Pancreas (tissue), 10 donors: ENCODE data around the gene LSM7. TPM values are rescaled to one million over a fixed set of nuclear protein-coding genes. Genes with fewer than 3 reads are reported as not detected.
A peak's percentile ranks its signal among the peaks of the same experiment; 100 is the strongest.

Experiments
- ATAC-seq, 4 donors: fragments of 200-7000 bp; cut with Tn5 transposase; one replicate each; pipeline versions ENCODE4 v1.8.0 to v1.9.1; 2020; ENCODE audit warnings: mild to moderate bottlenecking in 4 of 4, moderate library complexity in 4 of 4
- DNase-seq, 6 donors: peaks; one replicate each; pipeline ENCODE4 v3.0.0-alpha.2; 2020
- FAIRE-seq: peaks from 2 replicates; lab custom pipeline; 2012; peaks lifted over from hg19 to GRCh38; lab: Jason Lieb, UNC
- H3K27ac ChIP-seq, 4 donors: fragments of 200-600 bp; sonication (generic); 1 replicate in 3 of 4; 2 replicates in 1 of 4; pipeline versions ENCODE4 v1.5.0 to v1.8.0; 2020
- H3K27me3 ChIP-seq, 4 donors: fragments of 200-600 bp; one replicate each; pipeline ENCODE4 v1.8.0; 2021
- H3K36me3 ChIP-seq, 3 donors: fragments of 200-600 bp; sonication (generic) in 1 of 3; one replicate each; pipeline versions ENCODE4 v1.5.0 to v1.8.0; 2020 to 2021
- H3K4me1 ChIP-seq, 3 donors: fragments of 200-600 bp; one replicate each; pipeline ENCODE4 v1.8.0; 2021
- H3K4me3 ChIP-seq, 4 donors: fragments of 200-600 bp; sonication (generic) in 2 of 4; one replicate each; pipeline versions ENCODE4 v1.5.0 to v1.8.0; 2020 to 2021
- H3K9me3 ChIP-seq, 4 donors: fragments of 200-600 bp; one replicate each; pipeline ENCODE4 v1.8.0; 2021
- CTCF ChIP-seq, 4 donors: fragments of 200-600 bp; sonication (generic) in 3 of 4; IDR thresholded peaks; one replicate each; pipeline versions ENCODE4 v1.5.0 to v1.8.0; 2021; ENCODE audit warnings: antibody characterized with exemption in 4 of 4
- WGBS, 2 donors: extraction: QIAGEN DNeasy Blood & Tissue Kit; methylation state at CpG; one replicate each; pipeline ENCODE4 v1.1.7; 2013; 5-methylcytosine and 5-hydroxymethylcytosine counted together
- intact Hi-C, 3 donors: fragments of 100-400 bp; cut with DNase I; formaldehyde crosslinking; loops; one replicate each; pipeline versions ENCODE4 v1.11.1 to v1.14.2; 2022
- polyA plus RNA-seq, 2 donors: library from polyadenylated mRNA; stranded (reverse); fragments of 200-250 nt; gene quantifications; one replicate each; pipeline ENCODE4 v1.2.3, GENCODE V29; 2013
- total RNA-seq, 6 donors: library from RNA; stranded (reverse); fragmentation: NEBNext Ultra II Directional in 4 of 6; extraction: Animal tissue kit (Norgen Biotek cat#: 25700) in 4 of 6; gene quantifications; one replicate each; pipeline versions ENCODE4 v1.2.1 to v1.2.4, GENCODE V29; 2021 to 2023
- donor health status: healthy with polysubstance abuse.
- donor health status: DM: no; HTN: no; CAD: no; lungs with moderate emphysema.
- donor health status: DM: no; HTN: no; CAD: no.
- donor health status: control.
- donor health status: control.
- donor health status: Bipolar disorder and iron deficiency.
- donor health status: DM: yes; HTN: yes; CAD: no.
- donor health status: DM: no; HTN: no; CAD: no.
- donor health status: DM: no; HTN: no; CAD: no.
- donor health status: DM: yes; HTN: yes; CAD: no.

The LSM7 gene
- total and polyA plus RNA-seq, 8 donors: 18.3 to 170 (median 30.9) TPM

- no peak for DNase-seq
- Histone ChIP-seq H3K36me3 (no peaks in the 10 kb centered on the region), H3K9me3 (no peaks in the 10 kb centered on the region), H3K27ac (peak overlapping the region in 1 of 4 donors; percentile 47), H3K4me1 (peaks cover 0 to 16% (median 6%) of the 10 kb centered on the region in 3 donors), H3K27me3 (peaks cover 0 to 37% (median 2%) of the 10 kb centered on the region in 4 donors), H3K4me3 (peak overlapping the region in 2 of 4 donors; percentile 16 to 39)
- 2% methylated on average over 69 to 82 of the region's 82 CpGs for WGBS, 2 donors
- intact Hi-C loops: no loop called here
- peak in 3 of 4 donors; percentile 28 to 63 (median 37) for ATAC-seq
- no peak for TF ChIP-seq CTCF (IDR thresholded peaks at IDR 0.05)
- FAIRE-seq: no peak
Measured at GRCh38 chr19:2290441-2291184, 37.8 kb downstream of the LSM7 start.

DNA sequence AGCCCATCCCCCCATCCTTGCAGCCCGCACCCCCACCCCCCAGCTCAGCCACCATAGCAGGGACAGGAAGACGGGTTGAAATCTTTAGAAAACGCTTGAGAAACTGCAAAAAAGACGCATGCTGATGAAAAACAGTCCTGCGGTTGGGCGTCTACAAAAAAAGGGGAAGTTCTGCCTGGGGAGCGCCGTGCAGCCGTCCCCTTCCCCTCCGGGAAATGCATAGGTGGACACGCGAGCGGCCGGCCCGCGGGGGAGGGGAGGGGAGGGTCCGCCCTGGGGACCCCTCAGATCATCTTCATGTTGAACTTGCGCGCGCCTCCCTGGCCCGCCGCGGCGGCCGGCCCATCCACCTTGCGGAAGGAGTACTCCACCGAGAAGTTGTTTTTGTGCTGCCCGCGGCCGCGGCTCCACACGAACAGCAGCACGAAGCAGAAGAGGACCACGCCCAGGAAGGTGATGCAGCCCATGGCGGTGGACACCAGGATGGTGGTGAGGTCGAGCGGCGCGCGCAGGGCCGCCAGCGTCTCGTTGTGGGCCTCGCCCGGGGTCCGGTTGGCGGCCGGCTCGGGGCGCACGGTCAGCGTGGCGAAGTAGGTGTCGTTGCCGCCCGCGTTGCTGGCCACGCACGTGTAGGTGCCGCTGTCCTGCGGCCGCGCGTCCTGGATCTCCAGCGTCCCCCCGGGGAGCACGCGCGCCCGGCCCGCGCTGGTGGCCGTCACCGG is 38.5 kb downstream of the LSM7 start:
- no peak for FAIRE-seq
- DNase-seq: no peak
- TF ChIP-seq CTCF (IDR thresholded peaks at IDR 0.05): no peak
- Histone ChIP-seq H3K9me3 (no peaks in the 10 kb centered on the region), H3K4me1 (peaks cover 0 to 16% (median 6%) of the 10 kb centered on the region in 3 donors), H3K4me3 (peak overlapping the region in 2 of 4 donors; percentile 16 to 39), H3K27me3 (peaks cover 0 to 37% (median 2%) of the 10 kb centered on the region in 4 donors), H3K36me3 (no peaks in the 10 kb centered on the region), H3K27ac (peak overlapping the region in 2 of 4 donors; percentile 23 to 47)
- WGBS, 2 donors: 2 to 3% methylated on average over 47 to 74 of the region's 74 CpGs
- ATAC-seq: peak in 3 of 4 donors; percentile 14 to 57 (median 32)
- intact Hi-C loops: no loop called here

DNA sequence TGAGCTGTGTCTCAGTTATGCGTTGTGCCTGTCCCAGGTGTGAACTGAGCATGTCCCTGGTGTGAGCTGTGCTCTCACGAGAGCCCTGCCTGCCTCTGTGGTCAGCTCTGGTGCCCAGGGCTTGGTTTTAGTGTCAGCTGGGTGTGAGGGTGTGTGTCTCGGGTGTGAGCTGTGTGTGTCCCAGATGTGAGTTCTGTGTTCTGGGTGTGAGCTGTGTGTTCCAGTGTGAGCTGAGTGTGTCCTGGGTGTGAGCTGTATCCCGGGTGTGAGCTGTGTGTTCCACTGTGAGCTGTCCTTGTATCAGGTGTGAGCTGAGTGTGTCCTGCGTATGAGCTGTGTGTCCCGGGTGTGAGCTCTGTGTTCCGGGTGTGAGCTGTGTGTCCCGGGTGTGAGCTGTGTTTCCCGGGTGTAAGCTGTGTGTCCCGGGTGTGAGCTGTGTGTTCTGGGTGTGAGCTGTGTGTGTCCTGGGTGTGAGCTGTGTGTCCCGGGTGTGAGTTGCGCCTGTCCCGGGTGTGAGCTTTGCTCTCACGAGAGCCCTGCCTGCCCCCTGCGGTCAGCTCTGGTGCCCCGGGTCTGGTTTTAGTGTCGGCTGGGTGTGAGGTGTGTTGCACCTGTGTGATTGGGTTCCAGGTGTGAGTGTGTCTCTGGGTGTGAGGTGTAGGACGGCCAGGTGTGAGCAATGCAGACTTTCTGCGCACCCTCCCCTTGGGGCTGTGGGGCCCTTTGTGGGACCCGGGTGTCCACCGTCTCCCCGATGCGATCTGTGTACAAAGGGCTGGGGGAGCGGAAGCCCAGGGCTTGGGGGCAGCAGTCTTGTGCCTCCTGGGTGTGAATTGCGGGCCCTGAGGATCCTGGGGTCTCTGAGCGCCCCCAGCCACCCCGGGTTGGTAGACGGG is 39.3 kb downstream of the LSM7 start:
- Histone ChIP-seq H3K36me3 (no peaks in the 10 kb centered on the region), H3K27me3 (peaks cover 0 to 37% (median 2%) of the 10 kb centered on the region in 4 donors), H3K27ac (peak overlapping the region in 1 of 4 donors; percentile 23), H3K4me3 (peak overlapping the region in 1 of 4 donors; percentile 39), H3K4me1 (peaks cover 0 to 16% (median 6%) of the 10 kb centered on the region in 3 donors), H3K9me3 (no peaks in the 10 kb centered on the region)
- 48 to 58% methylated on average over 27 to 28 of the region's 28 CpGs for WGBS, 2 donors
- ATAC-seq (no peak), DNase-seq (no peak), FAIRE-seq (no peak)
- intact Hi-C loops: no loop called here
- TF ChIP-seq CTCF (IDR thresholded peaks at IDR 0.05): no peak

DNA sequence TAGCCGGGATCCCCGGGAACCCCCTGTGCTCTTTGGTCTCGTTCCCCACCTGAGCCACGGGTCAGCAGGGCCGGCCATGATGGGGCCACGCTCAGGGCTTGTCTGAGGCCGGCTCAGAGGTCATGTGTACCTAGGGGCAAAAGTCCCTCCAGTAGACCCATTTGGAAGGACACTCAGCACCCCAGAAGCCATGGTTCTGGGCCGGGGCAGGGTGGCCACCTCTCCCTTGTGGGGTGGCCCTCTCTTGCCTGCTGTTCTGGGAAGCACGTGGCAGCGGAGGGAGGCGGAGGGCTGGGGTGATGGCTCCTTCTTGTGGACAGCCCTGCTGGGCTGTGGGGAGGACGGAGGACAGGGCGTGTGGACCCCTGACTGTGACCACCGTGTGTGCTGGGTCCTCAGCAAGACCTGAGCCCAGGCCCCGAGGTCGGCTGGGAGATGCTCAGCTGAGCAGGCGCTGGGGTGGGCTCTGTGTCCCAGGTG is 40.0 kb downstream of the LSM7 start:
- H3K4me3 ChIP-seq: no peak overlapping the region
- 73 to 80% methylated on average over 16 to 17 of the region's 17 CpGs for WGBS, 2 donors
- FAIRE-seq (no peak), DNase-seq (no peak), ATAC-seq (no peak)
- peaks cover 0 to 33% (median 2%) of the 10 kb centered on the region in 4 donors for H3K27me3 ChIP-seq
- intact Hi-C loops: no loop called here
- TF ChIP-seq CTCF (IDR thresholded peaks at IDR 0.05): no peak
- H3K4me1 ChIP-seq: peaks cover 0 to 16% (median 6%) of the 10 kb centered on the region in 3 donors
- no peaks in the 10 kb centered on the region for H3K36me3 ChIP-seq
- no peaks in the 10 kb centered on the region for H3K9me3 ChIP-seq
- H3K27ac ChIP-seq: no peak overlapping the region
